Astrocyte of the cerebellum (primary cell): ENCODE results near the gene SMIM32.

ENCODE experiments used
- DNase-seq: peaks from one replicate; pipeline ENCODE4 v3.0.0-alpha.2; 2011; ENCODE audit warnings: low read depth
- H3K4me3 ChIP-seq: 2 replicates; pipeline ENCODE4 v1.5.1; 2011; ENCODE audit warnings: mild to moderate bottlenecking, low read depth, low read length, moderate library complexity
- in situ Hi-C: cut with HindIII; loops from 2 replicates; pipeline ENCODE4 v1.10.0; 2017; ENCODE audit warnings: low sequenced_read_pairs
- TF ChIP-seq, protein P1 (sequence below): IDR thresholded peaks from 2 replicates; pipeline ENCODE4 v1.5.1; 2012; ENCODE audit warnings: low read length, low read depth, moderate library complexity, mild to moderate bottlenecking; ENCODE audit errors: missing control alignments

SMIM32 gene

DNA sequence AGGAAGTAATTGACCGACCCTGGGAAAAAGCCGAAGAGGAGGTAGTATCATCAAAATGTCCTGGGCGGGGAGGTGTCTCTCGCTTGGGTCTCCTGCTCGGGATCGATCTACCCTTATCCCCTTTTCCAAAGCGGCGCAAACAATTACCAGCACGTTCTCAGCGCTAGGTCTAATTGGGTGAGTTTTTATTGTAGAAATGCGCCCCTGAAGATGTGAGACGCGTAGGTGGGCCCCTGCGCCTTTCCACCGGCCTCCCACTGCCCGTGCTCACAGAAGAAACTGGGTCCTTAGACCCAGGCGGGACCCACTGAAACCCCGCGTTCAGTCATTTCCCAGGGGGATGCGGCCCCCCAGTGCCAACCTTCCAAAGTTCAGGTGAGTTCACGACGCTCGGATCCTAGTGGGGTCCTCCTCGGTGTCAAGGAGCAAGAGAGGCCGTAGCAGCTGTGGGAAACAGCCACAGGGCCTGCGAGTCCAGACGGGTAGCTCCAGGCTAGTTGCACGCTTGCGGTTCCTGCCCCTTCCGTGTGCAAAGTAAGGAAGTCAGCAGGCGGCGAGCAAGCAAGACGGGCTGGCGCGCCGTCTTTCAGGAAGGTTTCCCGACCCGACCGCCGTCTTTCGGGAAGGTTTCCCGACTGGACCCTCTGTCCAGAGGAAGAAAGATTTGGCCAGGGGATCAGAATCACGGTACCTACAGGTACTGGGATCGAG is 1.5 kb downstream of the SMIM32 start:
- TF ChIP-seq, protein P1, sequence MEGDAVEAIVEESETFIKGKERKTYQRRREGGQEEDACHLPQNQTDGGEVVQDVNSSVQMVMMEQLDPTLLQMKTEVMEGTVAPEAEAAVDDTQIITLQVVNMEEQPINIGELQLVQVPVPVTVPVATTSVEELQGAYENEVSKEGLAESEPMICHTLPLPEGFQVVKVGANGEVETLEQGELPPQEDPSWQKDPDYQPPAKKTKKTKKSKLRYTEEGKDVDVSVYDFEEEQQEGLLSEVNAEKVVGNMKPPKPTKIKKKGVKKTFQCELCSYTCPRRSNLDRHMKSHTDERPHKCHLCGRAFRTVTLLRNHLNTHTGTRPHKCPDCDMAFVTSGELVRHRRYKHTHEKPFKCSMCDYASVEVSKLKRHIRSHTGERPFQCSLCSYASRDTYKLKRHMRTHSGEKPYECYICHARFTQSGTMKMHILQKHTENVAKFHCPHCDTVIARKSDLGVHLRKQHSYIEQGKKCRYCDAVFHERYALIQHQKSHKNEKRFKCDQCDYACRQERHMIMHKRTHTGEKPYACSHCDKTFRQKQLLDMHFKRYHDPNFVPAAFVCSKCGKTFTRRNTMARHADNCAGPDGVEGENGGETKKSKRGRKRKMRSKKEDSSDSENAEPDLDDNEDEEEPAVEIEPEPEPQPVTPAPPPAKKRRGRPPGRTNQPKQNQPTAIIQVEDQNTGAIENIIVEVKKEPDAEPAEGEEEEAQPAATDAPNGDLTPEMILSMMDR, result no peak
- peak overlapping the region; percentile 33 for H3K4me3 ChIP-seq
- DNase-seq, result no peak
- in situ Hi-C loops, result no loop called here

DNA sequence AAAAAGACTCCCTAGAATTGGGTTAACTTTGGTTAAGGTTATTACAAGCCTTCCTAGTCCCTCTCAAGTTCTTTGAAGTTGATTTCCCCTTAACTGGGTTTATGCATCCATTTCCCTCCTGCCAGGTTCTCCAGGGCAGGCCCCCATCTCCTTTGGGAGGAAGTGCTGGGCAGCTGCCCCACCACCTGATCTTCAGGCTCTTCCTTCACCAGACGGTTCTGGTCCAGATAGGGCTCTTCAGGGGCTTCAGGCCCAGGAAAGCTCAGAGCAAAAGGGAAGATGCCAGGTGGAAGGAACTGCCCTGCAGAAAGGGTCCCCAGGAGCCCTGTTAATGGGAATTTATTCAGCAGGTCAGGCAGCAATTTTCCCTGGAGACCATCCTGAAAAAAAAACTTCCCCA is 2.1 kb downstream of the SMIM32 start:
- in situ Hi-C loops, result no loop called here

DNA sequence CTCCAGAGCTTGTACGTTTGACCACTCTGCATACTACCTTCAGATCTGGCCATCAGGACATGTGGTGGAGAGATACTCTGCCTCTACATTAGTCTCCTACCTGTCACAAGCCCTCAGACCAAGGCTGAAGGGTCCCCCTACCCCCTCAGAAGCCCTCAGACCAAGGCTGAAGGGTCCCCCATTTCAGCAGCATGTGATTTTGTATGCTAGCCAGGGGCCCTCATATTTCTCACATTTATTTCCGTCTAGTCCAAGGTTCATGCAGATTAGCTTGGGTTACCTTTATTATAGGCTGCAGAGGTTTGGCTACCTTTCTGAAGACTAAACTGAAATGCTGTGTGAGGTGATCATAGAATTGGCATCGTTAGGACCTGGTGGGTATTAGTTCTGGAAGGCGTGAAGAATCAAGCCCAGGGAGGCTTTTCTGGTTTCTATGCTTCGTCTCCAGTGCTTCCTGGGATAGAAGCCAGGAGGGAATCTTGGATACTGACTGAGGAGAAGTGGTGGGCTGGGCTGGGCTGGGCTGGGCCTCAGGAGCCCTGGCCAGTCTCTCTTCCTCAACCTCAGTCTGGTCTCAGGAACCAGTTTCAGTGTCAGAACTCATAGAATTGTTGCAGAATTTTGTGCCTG is 2.8 kb downstream of the SMIM32 start:
- DNase-seq, result peak; percentile 24
- TF ChIP-seq, protein P1, result no peak
- in situ Hi-C loops, result no loop called here

More for the DNA sequence above, 2.1 kb downstream of the SMIM32 start:
- TF ChIP-seq, protein P1, result no peak
- DNase-seq, result no peak
- H3K4me3 ChIP-seq, result no peak overlapping the region

DNA sequence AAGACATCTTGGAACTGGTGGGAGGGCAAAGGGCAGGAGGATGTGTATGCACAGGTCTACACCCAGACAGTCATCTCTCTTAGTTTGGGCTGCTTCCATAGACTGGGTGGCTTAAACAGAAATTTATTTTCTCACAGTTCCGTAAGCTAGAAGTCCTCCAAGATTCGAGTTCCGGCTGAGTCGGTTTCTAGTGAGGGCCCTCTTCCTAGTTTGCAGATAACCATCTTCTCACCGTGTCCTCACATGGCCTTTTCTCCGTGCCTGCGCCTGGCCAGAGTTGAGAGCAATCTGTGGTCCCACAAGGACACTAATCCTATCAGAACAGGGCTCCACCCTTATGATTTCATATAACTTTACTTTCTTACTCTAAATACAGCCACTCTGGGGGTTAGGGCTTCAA is 4.1 kb downstream of the SMIM32 start:
- in situ Hi-C loops, result no loop called here
- TF ChIP-seq, protein P1, result no peak
- H3K4me3 ChIP-seq, result no peak overlapping the region
- DNase-seq, result no peak

More for the DNA sequence above, 2.8 kb downstream of the SMIM32 start:
- H3K4me3 ChIP-seq, result no peak overlapping the region

DNA sequence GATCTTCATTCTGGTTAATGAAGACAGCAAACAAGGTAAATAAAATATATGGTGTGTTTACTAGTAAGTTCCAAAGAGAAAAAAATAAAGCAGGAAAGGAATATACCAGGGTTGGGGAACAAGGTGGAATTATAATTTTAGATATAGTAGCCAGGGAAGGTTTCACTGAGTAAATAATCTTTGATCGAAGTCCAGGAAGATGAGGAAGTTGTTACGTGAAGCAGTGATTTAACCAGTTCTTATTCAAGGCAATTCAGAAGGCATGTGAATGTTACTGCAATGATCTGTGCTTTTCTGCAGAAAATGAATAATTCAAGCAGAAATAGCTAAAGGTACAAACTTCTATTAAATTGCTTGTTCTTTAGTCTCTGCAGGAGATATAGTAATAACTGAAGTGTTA is 6.2 kb downstream of the SMIM32 start:
- H3K4me3 ChIP-seq, result no peak overlapping the region
- TF ChIP-seq, protein P1, result no peak
- in situ Hi-C loops, result no loop called here
- no peak for DNase-seq

DNA sequence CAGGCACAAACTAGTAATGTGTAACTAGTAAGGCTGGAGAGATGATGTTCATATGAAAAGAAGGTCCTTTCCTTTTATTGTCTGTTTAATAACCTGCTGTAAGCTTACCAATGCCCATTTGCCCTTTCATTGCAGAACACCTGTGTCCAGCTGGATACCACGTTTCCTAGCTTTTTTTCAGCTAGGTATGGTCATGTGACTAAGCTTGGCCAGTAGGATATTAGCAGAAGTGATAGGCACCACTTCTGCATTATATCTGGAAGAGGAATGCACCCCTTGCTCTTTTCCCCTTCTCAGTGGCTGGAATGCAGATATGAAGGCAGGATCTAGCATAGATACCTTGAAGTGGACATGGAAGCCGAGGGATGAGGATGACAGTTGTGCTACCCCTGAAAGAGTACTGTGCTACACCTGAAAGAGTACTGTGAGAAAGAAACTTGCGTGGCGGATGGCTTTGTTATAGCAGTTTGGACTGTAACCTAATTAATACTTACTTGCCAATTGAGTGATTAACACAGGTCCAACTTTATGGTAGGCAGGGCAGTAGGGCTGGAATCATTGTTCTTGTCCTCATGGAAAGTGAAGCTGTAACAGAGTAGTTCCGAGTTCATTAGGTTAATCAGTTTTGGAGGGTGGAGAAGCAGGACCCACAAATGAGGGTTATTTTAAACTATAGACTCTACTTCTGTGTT is 6.8 kb downstream of the SMIM32 start:
- no peak for DNase-seq
- no peak overlapping the region for H3K4me3 ChIP-seq
- TF ChIP-seq, protein P1, result no peak
- in situ Hi-C loops, result no loop called here
